H9 (cell line): Measurements from ENCODE around the gene CDK15. TPM values are rescaled to one million over a fixed set of nuclear protein-coding genes. Genes with fewer than 3 reads are reported as not detected.

Experiments used
- DNase-seq: peaks from one replicate; pipeline ENCODE4 v3.0.0-alpha.2; 2017
- H2AFZ ChIP-seq: one replicate; pipeline ENCODE4 v1.6.1; 2013; ENCODE audit warnings: mild to moderate bottlenecking, low read length, control low read depth, moderate library complexity
- H2AK5ac ChIP-seq: 2 replicates; pipeline ENCODE4 v1.6.1; 2013; ENCODE audit warnings: low read length, control low read depth, mixed read lengths; ENCODE audit not compliant: insufficient read length
- H2BK120ac ChIP-seq: one replicate; pipeline ENCODE4 v1.6.1; 2013; ENCODE audit warnings: low read depth, mild to moderate bottlenecking, low read length, control low read depth, inconsistent platforms; ENCODE audit not compliant: poor library complexity, severe bottlenecking
- H2BK12ac ChIP-seq: 2 replicates; pipeline ENCODE4 v1.6.1; 2013; ENCODE audit warnings: low read length, control low read depth, mixed read lengths, low read depth; ENCODE audit not compliant: insufficient read length
- H2BK15ac ChIP-seq: 2 replicates; pipeline ENCODE4 v1.6.1; 2013; ENCODE audit warnings: low read depth, low read length, control low read depth
- H2BK20ac ChIP-seq: one replicate; pipeline ENCODE4 v1.6.1; 2013; ENCODE audit warnings: low read depth, mild to moderate bottlenecking, low read length, control low read depth, inconsistent platforms; ENCODE audit not compliant: poor library complexity, severe bottlenecking
- H2BK5ac ChIP-seq: 2 replicates; pipeline ENCODE4 v1.6.1; 2013; ENCODE audit warnings: low read length, control low read depth, mixed read lengths; ENCODE audit not compliant: insufficient read length
- H3K14ac ChIP-seq: 2 replicates; pipeline ENCODE4 v1.6.1; 2013; ENCODE audit warnings: low read length, control low read depth; ENCODE audit not compliant: insufficient read depth
- H3K18ac ChIP-seq: 2 replicates; pipeline ENCODE4 v1.6.1; 2013; ENCODE audit warnings: low read depth, mild to moderate bottlenecking, mixed read lengths, low read length, control low read depth; ENCODE audit not compliant: insufficient read length
- H3K23ac ChIP-seq: 2 replicates; pipeline ENCODE4 v1.6.1; 2013; ENCODE audit warnings: low read length, control low read depth, mixed read lengths, low read depth; ENCODE audit not compliant: insufficient read length
- H3K23me2 ChIP-seq: 2 replicates; pipeline ENCODE4 v1.6.1; 2013; ENCODE audit warnings: low read depth, mild to moderate bottlenecking, mixed read lengths, low read length, control low read depth; ENCODE audit not compliant: insufficient read length, poor library complexity, severe bottlenecking
- H3K27ac ChIP-seq: 2 replicates; pipeline ENCODE4 v1.5.1; 2013; ENCODE audit warnings: low read length, control low read depth, mixed read lengths, low read depth; ENCODE audit not compliant: insufficient read length
- H3K27me3 ChIP-seq: 2 replicates; pipeline ENCODE4 v1.6.1; 2013; ENCODE audit warnings: low read length, control low read depth, inconsistent platforms; ENCODE audit not compliant: insufficient read depth
- H3K4ac ChIP-seq: 2 replicates; pipeline ENCODE4 v1.6.1; 2013; ENCODE audit warnings: low read depth, mild to moderate bottlenecking, control low read depth, inconsistent platforms, low read length, moderate library complexity
- H3K4me1 ChIP-seq: 2 replicates; pipeline ENCODE4 v1.6.1; 2013; ENCODE audit warnings: low read length, control low read depth, inconsistent platforms; ENCODE audit not compliant: insufficient read depth
- H3K4me2 ChIP-seq: 2 replicates; pipeline ENCODE4 v1.6.1; 2013; ENCODE audit warnings: low read length, control low read depth, mixed read lengths; ENCODE audit not compliant: insufficient read length, insufficient read depth
- H3K56ac ChIP-seq: 2 replicates; pipeline ENCODE4 v1.6.1; 2013; ENCODE audit warnings: low read depth, mild to moderate bottlenecking, mixed read lengths, low read length, control low read depth; ENCODE audit not compliant: insufficient read length
- H3K79me1 ChIP-seq: 2 replicates; pipeline ENCODE4 v1.6.1; 2013; ENCODE audit warnings: low read depth, mild to moderate bottlenecking, moderate library complexity, low read length, control low read depth, inconsistent platforms; ENCODE audit not compliant: insufficient read depth, poor library complexity, severe bottlenecking
- H3K79me2 ChIP-seq: 2 replicates; pipeline ENCODE4 v1.6.1; 2013; ENCODE audit warnings: low read length, control low read depth, inconsistent platforms; ENCODE audit not compliant: insufficient read depth
- H3K9ac ChIP-seq: 2 replicates; pipeline ENCODE4 v1.6.1; 2013; ENCODE audit warnings: low read length, control low read depth, mixed read lengths; ENCODE audit not compliant: insufficient read length; ENCODE audit errors: extremely low read depth
- H3K9me3 ChIP-seq: one replicate; pipeline ENCODE4 v1.6.1; 2013; ENCODE audit warnings: low read depth, low read length, inconsistent platforms; ENCODE audit not compliant: control insufficient read depth
- H3T11ph ChIP-seq: one replicate; pipeline ENCODE4 v1.6.1; 2013; ENCODE audit warnings: mild to moderate bottlenecking, low read length, control low read depth, inconsistent platforms
- H4K20me1 ChIP-seq: one replicate; pipeline ENCODE4 v1.6.1; 2013; ENCODE audit not compliant: control insufficient read depth, insufficient read length, insufficient read depth
- H4K5ac ChIP-seq: 2 replicates; pipeline ENCODE4 v1.6.1; 2013; ENCODE audit warnings: low read depth, mild to moderate bottlenecking, mixed read lengths, low read length, control low read depth; ENCODE audit not compliant: insufficient read length
- H4K8ac ChIP-seq: replicated peaks from 2 replicates; pipeline ENCODE4 v1.6.1; 2013; ENCODE audit warnings: low read length, control low read depth, mixed read lengths, low read depth; ENCODE audit not compliant: insufficient read length
- H4K91ac ChIP-seq: 2 replicates; pipeline ENCODE4 v1.6.1; 2013; ENCODE audit warnings: low read depth, mild to moderate bottlenecking, moderate library complexity, mixed read lengths, low read length, control low read depth; ENCODE audit not compliant: insufficient read length
- H3K27ac Mint-ChIP-seq, 3 experiments: 2 replicates in 2 of 3; 3 replicates in 1 of 3; pipeline ENCODE4 v1.8.0; 2020 to 2021; ENCODE audit warnings: mixed read lengths in 3 of 3, mild to moderate bottlenecking in 1 of 3, moderate library complexity in 1 of 3
- H3K27me3 Mint-ChIP-seq: 2 replicates; pipeline ENCODE4 v1.8.0; 2021; ENCODE audit warnings: low read depth, mild to moderate bottlenecking, moderate library complexity, mixed read lengths
- H3K36me3 Mint-ChIP-seq, 3 experiments: 2 replicates in 2 of 3; 3 replicates in 1 of 3; pipeline ENCODE4 v1.8.0; 2020 to 2021; ENCODE audit warnings: low read depth in 3 of 3, mixed read lengths in 3 of 3; ENCODE audit not compliant: insufficient read depth in 1 of 3
- H3K4me1 Mint-ChIP-seq, 2 experiments: 2 replicates each; pipeline ENCODE4 v1.8.0; 2020; ENCODE audit warnings: mixed read lengths in 2 of 2
- H3K4me3 Mint-ChIP-seq, 2 experiments: 2 replicates in 1 of 2; 3 replicates in 1 of 2; pipeline ENCODE4 v1.8.0; 2020 to 2021; ENCODE audit warnings: mild to moderate bottlenecking in 2 of 2, mixed read lengths in 2 of 2, moderate library complexity in 1 of 2
- H3K9me3 Mint-ChIP-seq, 2 experiments: 2 replicates in 1 of 2; 3 replicates in 1 of 2; pipeline ENCODE4 v1.8.0; 2020; ENCODE audit warnings: mild to moderate bottlenecking in 2 of 2, mixed read lengths in 2 of 2, moderate library complexity in 1 of 2
- total RNA-seq: library from RNA; stranded (reverse); gene quantifications from 2 replicates; pipeline ENCODE4 v1.2.1, GENCODE V29; 2021
- TF ChIP-seq, protein P1 (sequence below): fragments of 200-600 bp; sonication (generic); conservative IDR thresholded peaks from 3 replicates; pipeline ENCODE4 v1.8.0; 2021; ENCODE audit warnings: antibody characterized with exemption, mild to moderate bottlenecking

The CDK15 gene
- total RNA-seq, 1 experiment from 2014 or later = not detected

DNA sequence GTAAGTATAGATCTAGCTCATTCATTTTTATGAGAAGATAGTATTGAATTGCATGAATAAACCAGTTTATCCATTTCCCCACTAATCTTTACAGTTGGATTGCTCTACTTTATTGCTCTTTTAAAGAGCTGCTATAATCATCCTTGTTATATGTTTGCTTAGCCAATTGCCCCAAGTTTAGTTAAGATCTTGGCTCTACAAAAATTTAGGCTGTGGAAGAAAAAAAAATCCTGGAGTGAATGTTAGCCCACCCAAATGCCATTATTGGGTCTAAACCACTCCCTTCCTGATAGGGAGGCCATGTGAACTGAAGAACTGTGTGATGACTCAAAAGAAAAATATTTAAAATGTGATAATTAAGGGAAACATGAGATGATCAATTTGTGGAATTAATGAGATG lies 28.5 kb upstream of the CDK15 start:
- no peak overlapping the region for H3K14ac ChIP-seq
- H3K79me1 ChIP-seq = no peaks in the 10 kb centered on the region
- H2BK120ac ChIP-seq = no peak overlapping the region
- no peak overlapping the region for H4K8ac ChIP-seq
- Mint-ChIP-seq H3K4me3 (no peak overlapping the region), H3K27me3 (peaks cover 2% of the 10 kb centered on the region; the same call in 1 of the 2 replicates), H3K36me3 (no peaks in the 10 kb centered on the region), H3K4me1 (peaks cover 43 to 50% of the 10 kb centered on the region in 2 experiments), H3K9me3 (no peaks in the 10 kb centered on the region), H3K27ac (no peak overlapping the region)
- no peak for DNase-seq
- no peak overlapping the region for H4K5ac ChIP-seq
- H2BK5ac ChIP-seq = no peak overlapping the region
- no peaks in the 10 kb centered on the region for H3K27me3 ChIP-seq
- H2AFZ ChIP-seq = no peak overlapping the region
- no peak overlapping the region for H2BK12ac ChIP-seq
- H4K91ac ChIP-seq = no peak overlapping the region
- no peak overlapping the region for H2BK15ac ChIP-seq
- no peak overlapping the region for H2BK20ac ChIP-seq
- no peaks in the 10 kb centered on the region for H3K9me3 ChIP-seq
- peaks cover 8% of the 10 kb centered on the region; the same call in 1 of the 2 replicates for H3K4me1 ChIP-seq
- no peak overlapping the region for H3T11ph ChIP-seq
- peaks cover 15% of the 10 kb centered on the region; the same call in 1 of the 2 replicates for H3K79me2 ChIP-seq
- no peak overlapping the region for H3K18ac ChIP-seq
- peaks cover 15% of the 10 kb centered on the region for H3K23me2 ChIP-seq
- no peak overlapping the region for H3K4me2 ChIP-seq
- H3K27ac ChIP-seq = no peak overlapping the region
- H4K20me1 ChIP-seq = no peaks in the 10 kb centered on the region
- no peak overlapping the region for H3K4ac ChIP-seq
- no peak overlapping the region for H3K23ac ChIP-seq
- no peak overlapping the region for H3K9ac ChIP-seq
- no peak overlapping the region for H3K56ac ChIP-seq
- no peak overlapping the region for H2AK5ac ChIP-seq
- TF ChIP-seq, protein P1, sequence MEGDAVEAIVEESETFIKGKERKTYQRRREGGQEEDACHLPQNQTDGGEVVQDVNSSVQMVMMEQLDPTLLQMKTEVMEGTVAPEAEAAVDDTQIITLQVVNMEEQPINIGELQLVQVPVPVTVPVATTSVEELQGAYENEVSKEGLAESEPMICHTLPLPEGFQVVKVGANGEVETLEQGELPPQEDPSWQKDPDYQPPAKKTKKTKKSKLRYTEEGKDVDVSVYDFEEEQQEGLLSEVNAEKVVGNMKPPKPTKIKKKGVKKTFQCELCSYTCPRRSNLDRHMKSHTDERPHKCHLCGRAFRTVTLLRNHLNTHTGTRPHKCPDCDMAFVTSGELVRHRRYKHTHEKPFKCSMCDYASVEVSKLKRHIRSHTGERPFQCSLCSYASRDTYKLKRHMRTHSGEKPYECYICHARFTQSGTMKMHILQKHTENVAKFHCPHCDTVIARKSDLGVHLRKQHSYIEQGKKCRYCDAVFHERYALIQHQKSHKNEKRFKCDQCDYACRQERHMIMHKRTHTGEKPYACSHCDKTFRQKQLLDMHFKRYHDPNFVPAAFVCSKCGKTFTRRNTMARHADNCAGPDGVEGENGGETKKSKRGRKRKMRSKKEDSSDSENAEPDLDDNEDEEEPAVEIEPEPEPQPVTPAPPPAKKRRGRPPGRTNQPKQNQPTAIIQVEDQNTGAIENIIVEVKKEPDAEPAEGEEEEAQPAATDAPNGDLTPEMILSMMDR = no peak
